H1 (cell line): ENCODE measurements around the gene SMCO1. TPM values are rescaled to one million over a fixed set of nuclear protein-coding genes. Genes with fewer than 3 reads are reported as not detected.

Experiments used
- RFX5 ChIP-seq: IDR thresholded peaks from 2 replicates; pipeline ENCODE4 v1.6.1; 2011; ENCODE audit warnings: low read depth, low read length, improper control_type of control experiment, borderline replicate concordance
- polyA plus RNA-seq, 7 experiments: library from polyadenylated mRNA; depleted of rRNA in 3 of 7; stranded (reverse) in 5 of 7; unstranded in 2 of 7; fragments of >200 nt in 5 of 7; fragments of 200-250 nt in 2 of 7; gene quantifications; 1 replicate in 5 of 7; 2 replicates in 1 of 7; 4 replicates in 1 of 7; pipeline versions ENCODE4 v1.2.1 to v1.2.3, GENCODE V29; 2011 to 2013; ENCODE audit warnings: missing spikeins in 2 of 7, mixed read lengths in 2 of 7
- total RNA-seq: library from RNA; stranded (reverse); fragmentation: NEBNext Ultra II Directional; extraction: Animal tissue kit (Norgen Biotek cat#: 25700); gene quantifications from 2 replicates; pipeline ENCODE4 v1.2.1, GENCODE V29; 2021

SMCO1 gene
- total and polyA plus RNA-seq, 2 of the 8 experiments (the other 6 are each of a cell fraction or from before 2014, with no cell fraction given): 0.03 TPM; not detected in 1

- TF ChIP-seq RFX5: no peak
These were observed 38.4 kb upstream of the SMCO1 start (continued) for GRCh38 chr3:196553551-196553950.
